ENCODE data around the gene FTO. TPM values are rescaled to one million over a fixed set of nuclear protein-coding genes. Genes with fewer than 3 reads are reported as not detected.

FTO gene
- total RNA-seq, 2 donors from 2014 or later = 47.5 to 50.4 TPM

DNA sequence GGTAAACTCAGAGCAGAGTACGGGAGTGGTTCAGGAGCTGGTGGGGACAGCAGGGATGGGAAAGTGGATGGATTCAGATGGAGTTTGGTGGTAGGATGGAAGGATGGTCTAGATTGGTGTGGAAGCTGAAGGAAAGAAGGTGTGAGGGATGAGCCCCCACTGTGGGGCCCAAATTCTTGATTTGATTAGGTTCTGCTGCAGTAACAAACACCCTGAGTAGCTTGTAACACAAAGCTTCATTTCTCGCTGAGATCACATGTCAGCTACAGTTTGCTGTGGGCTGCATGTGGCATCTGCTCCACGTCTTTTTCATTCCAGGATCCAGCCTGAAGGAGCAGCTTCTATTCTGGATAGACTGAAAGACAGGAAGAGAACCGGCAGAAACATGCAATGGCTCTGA lies 438.8 kb downstream of the FTO start:
- H3K36me3 ChIP-seq (replicated peaks in 1 of 2; ENCODE audit: insufficient read depth in 1 of 2, low read depth in 2 of 2) = no peaks in the 10 kb centered on the region
- DNase-seq (no peak), ATAC-seq (no peak)
- H3K27ac ChIP-seq = no peak overlapping the region
- TF ChIP-seq, protein P1, sequence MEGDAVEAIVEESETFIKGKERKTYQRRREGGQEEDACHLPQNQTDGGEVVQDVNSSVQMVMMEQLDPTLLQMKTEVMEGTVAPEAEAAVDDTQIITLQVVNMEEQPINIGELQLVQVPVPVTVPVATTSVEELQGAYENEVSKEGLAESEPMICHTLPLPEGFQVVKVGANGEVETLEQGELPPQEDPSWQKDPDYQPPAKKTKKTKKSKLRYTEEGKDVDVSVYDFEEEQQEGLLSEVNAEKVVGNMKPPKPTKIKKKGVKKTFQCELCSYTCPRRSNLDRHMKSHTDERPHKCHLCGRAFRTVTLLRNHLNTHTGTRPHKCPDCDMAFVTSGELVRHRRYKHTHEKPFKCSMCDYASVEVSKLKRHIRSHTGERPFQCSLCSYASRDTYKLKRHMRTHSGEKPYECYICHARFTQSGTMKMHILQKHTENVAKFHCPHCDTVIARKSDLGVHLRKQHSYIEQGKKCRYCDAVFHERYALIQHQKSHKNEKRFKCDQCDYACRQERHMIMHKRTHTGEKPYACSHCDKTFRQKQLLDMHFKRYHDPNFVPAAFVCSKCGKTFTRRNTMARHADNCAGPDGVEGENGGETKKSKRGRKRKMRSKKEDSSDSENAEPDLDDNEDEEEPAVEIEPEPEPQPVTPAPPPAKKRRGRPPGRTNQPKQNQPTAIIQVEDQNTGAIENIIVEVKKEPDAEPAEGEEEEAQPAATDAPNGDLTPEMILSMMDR (IDR thresholded peaks at IDR 0.05) = no peak
- TF ChIP-seq POLR2A (IDR thresholded peaks at IDR 0.05) = no peak
- H3K4me3 ChIP-seq = no peak overlapping the region
- intact Hi-C loops (cut with DNase I) = no loop called here
- H3K9me3 ChIP-seq = no peaks in the 10 kb centered on the region
- WGBS, 2 donors = 70 to 87% methylated on average over 4 of the region's 4 CpGs
- peaks cover 8% of the 10 kb centered on the region for H3K4me1 ChIP-seq
- H3K27me3 ChIP-seq = no peaks in the 10 kb centered on the region

DNA sequence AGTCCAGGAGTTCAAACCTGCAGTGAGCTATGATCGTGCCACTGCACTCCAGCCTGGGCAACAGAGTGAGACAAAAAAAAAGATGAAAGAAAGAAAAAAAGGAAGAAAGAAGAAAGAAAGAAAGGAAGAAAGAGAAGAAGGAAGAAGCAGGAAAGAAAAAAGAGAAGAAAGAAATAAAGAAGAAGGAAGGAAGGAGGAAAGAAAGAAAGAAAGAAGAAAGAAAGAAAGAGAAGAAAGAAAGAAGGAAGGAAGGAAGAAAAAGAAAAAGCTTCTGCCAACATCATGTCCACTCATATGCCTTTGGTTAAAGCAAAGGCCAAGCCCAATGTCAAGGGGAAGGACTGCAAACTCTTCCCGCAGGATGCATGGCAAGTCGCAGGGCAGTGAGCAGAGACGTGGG lies 439.5 kb downstream of the FTO start:
- ATAC-seq (no peak), DNase-seq (no peak)
- Histone ChIP-seq H3K4me3 (no peak overlapping the region), H3K27ac (no peak overlapping the region), H3K4me1 (peaks cover 8% of the 10 kb centered on the region), H3K9me3 (no peaks in the 10 kb centered on the region), H3K36me3 (replicated peaks in 1 of 2; ENCODE audit: insufficient read depth in 1 of 2, low read depth in 2 of 2) (no peaks in the 10 kb centered on the region), H3K27me3 (no peaks in the 10 kb centered on the region)
- intact Hi-C loops (cut with DNase I) = no loop called here
- 87 to 90% methylated on average over 4 of the region's 4 CpGs for WGBS, 2 donors
- TF ChIP-seq, protein P1 (IDR thresholded peaks at IDR 0.05) = no peak
- no peak for TF ChIP-seq POLR2A (IDR thresholded peaks at IDR 0.05)

DNA sequence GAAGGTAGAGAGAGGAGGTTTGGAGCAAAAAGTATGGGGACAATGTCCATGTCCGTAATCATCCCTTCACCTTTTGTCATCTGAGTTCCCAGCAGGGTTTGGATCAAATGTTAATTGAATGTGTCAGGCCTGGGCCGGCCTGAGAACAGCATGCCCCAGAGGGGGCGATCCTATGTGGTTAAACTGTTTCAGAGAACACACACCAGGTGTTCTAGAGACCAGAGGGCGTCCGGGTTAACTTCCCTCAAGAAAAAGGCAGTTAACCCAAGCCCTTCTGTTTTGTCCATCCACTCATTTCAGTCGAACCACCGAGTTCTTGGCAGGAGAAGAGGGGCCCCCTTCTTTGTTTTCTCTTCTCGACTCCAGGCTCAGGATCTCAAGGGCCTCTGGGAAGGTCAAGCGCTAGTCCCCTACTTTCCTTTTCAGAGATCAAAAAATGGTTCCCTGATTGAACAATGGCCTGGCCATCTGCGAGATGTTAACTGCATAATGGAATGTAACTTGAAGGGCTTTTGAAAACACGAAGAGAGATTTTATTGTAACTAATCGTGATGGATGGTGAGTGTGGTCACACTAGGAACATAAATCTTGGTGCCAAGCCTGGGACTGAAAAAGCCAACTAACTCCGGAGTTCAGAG lies 440.1 kb downstream of the FTO start:
- Histone ChIP-seq H3K4me1 (peaks cover 8% of the 10 kb centered on the region), H3K36me3 (replicated peaks in 1 of 2; ENCODE audit: insufficient read depth in 1 of 2, low read depth in 2 of 2) (no peaks in the 10 kb centered on the region), H3K27ac (no peak overlapping the region), H3K27me3 (no peaks in the 10 kb centered on the region), H3K4me3 (no peak overlapping the region), H3K9me3 (no peaks in the 10 kb centered on the region)
- intact Hi-C loops (cut with DNase I) = no loop called here
- DNase-seq (no peak), ATAC-seq (no peak)
- TF ChIP-seq POLR2A (IDR thresholded peaks at IDR 0.05) = no peak
- TF ChIP-seq, protein P1 (IDR thresholded peaks at IDR 0.05) = no peak
- 60 to 66% methylated on average over 13 of the region's 13 CpGs for WGBS, 2 donors

DNA sequence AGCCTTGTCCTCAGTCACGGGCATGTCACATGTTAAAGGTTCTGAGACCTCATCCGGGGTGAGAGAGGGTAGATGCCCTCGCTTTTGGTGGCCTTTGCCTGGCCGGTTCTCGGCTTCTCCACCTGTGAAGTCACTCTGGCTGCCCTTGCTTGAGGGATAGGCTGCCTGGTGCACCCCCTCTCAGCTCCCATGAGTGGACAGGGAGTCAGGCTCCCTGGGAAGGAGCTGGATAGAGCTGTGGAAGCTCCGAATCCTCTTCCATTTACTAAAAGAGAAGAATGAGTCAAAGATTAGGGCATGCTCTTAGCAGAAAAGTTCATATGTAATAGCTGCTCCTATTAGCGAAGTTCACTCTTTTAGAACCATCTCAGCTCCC lies 440.6 kb downstream of the FTO start:
- Histone ChIP-seq H3K27ac (no peak overlapping the region), H3K36me3 (replicated peaks in 1 of 2; ENCODE audit: insufficient read depth in 1 of 2, low read depth in 2 of 2) (no peaks in the 10 kb centered on the region), H3K4me3 (no peak overlapping the region), H3K9me3 (no peaks in the 10 kb centered on the region), H3K4me1 (peaks cover 8% of the 10 kb centered on the region), H3K27me3 (no peaks in the 10 kb centered on the region)
- no peak for ATAC-seq
- TF ChIP-seq, protein P1 (IDR thresholded peaks at IDR 0.05) = no peak
- TF ChIP-seq POLR2A (IDR thresholded peaks at IDR 0.05) = no peak
- no peak for DNase-seq
- intact Hi-C loops (cut with DNase I) = no loop called here
- 83 to 93% methylated on average over 6 to 7 of the region's 7 CpGs for WGBS, 2 donors

DNA sequence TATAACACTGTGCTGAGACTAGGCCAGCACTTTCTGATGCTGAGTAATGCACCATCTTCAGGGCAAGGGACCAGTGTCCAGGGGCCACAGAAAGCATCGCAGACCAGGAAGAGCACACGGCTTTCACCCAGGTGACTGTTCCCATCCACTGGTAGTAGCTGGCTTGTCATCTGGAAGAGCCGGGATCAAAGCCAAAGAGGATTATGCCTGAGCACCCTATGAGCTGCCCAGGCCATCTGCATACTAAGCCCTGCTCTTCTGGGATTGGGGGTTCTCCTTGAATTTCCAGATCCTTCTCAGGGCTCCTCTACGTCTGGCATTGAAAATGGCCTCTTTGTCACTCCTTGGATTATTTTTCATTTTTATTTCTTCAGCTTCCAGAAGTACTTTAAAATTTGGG lies 441.9 kb downstream of the FTO start:
- no peaks in the 10 kb centered on the region for H3K36me3 ChIP-seq (replicated peaks in 1 of 2; ENCODE audit: insufficient read depth in 1 of 2, low read depth in 2 of 2)
- H3K9me3 ChIP-seq = no peaks in the 10 kb centered on the region
- intact Hi-C loops (cut with DNase I) = no loop called here
- no peak overlapping the region for H3K4me3 ChIP-seq
- no peaks in the 10 kb centered on the region for H3K27me3 ChIP-seq
- no peak overlapping the region for H3K27ac ChIP-seq
- DNase-seq (no peak), ATAC-seq (no peak)
- peaks cover under 1% of the 10 kb centered on the region for H3K4me1 ChIP-seq
- WGBS, 2 donors = 70 to 93% methylated on average over 4 of the region's 4 CpGs
- TF ChIP-seq, protein P1 (IDR thresholded peaks at IDR 0.05) = no peak
- no peak for TF ChIP-seq POLR2A (IDR thresholded peaks at IDR 0.05)
